Activated CD4-positive, alpha-beta T cell treated with anti-CD3 and anti-CD28 coated beads for 36 hours (primary cell): ENCODE data around the gene ROBO2. TPM values are rescaled to one million over a fixed set of nuclear protein-coding genes. Genes with fewer than 3 reads are reported as not detected.
"Not testable (repeated sequence)": the region's sequence is repeated elsewhere in the genome, so short reads cannot be mapped to it uniquely, and the experiment has no call there.

Experiments used
- ATAC-seq: fragments of 200-7000 bp; cut with Tn5 transposase; one replicate; pipeline ENCODE4 v1.10.0; 2021; ENCODE audit warnings: mild to moderate bottlenecking, moderate library complexity
- CTCF ChIA-PET: fragments of 350-600 bp; sonication (Branson Sonifier 250); formaldehyde crosslinking; loops from one replicate; lab custom pipeline; 2021; ENCODE audit warnings: antibody characterized with exemption; lab: Charles Lee
- POLR2A ChIA-PET: fragments of 350-600 bp; sonication (Branson Sonifier 250); formaldehyde crosslinking; loops from one replicate; lab custom pipeline; 2021; ENCODE audit warnings: antibody characterized with exemption, inconsistent platforms; lab: Charles Lee
- DNase-seq: peaks from one replicate; pipeline ENCODE4 v3.0.0-alpha.2; 2020
- H3K27ac Mint-ChIP-seq: one replicate; pipeline ENCODE4 v1.8.0; 2021; ENCODE audit warnings: mixed read lengths
- H3K27me3 Mint-ChIP-seq: one replicate; pipeline ENCODE4 v1.8.0; 2021; ENCODE audit warnings: mixed read lengths
- H3K36me3 Mint-ChIP-seq: one replicate; pipeline ENCODE4 v1.8.0; 2021; ENCODE audit warnings: low read depth, mixed read lengths
- H3K4me1 Mint-ChIP-seq: one replicate; pipeline ENCODE4 v1.8.0; 2021; ENCODE audit warnings: mixed read lengths
- H3K4me3 Mint-ChIP-seq: one replicate; pipeline ENCODE4 v1.8.0; 2021; ENCODE audit warnings: mild to moderate bottlenecking, moderate library complexity, mixed read lengths
- H3K9me3 Mint-ChIP-seq: one replicate; pipeline ENCODE4 v1.8.0; 2021; ENCODE audit warnings: low read depth, mixed read lengths
- intact Hi-C, 2 experiments: fragments of 100-400 bp; cut with DNase I in 1 of 2; cut with micrococcal nuclease in 1 of 2; formaldehyde crosslinking; loops; one replicate each; pipeline versions ENCODE4 v1.14.2 to v1.15.1; 2022 to 2024; cut with DNase I, micrococcal nuclease
- total RNA-seq, 2 experiments: library from RNA; stranded (reverse); gene quantifications; one replicate each; pipeline ENCODE4 v1.2.3, GENCODE V29; 2021

Gene ROBO2
- total RNA-seq, 2 experiments from 2014 or later: not detected

DNA sequence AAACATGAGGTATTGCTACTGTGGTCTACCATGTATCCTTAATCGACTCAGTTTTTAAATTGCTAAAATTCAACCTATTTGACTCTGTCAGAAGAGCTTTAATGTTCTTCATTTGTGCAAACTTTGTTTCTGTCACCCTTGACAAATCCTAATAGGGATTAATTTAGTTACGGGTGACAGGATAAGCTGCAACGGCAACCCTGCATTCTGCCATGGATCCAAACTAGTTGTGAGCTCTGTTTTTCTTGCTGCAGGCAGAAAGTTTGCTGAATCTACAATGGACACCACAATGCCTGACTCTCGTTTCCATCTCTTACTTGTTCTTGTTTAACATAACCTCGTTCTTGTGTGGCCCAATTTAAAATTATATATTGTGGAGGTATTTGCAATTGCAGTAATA lies 352.3 kb downstream of the ROBO2 start:
- POLR2A ChIA-PET: no interaction called here
- Mint-ChIP-seq H3K27me3 (no peaks in the 10 kb centered on the region), H3K4me1 (no peaks in the 10 kb centered on the region), H3K4me3 (no peak overlapping the region), H3K36me3 (no peaks in the 10 kb centered on the region), H3K9me3 (peaks cover 6% of the 10 kb centered on the region), H3K27ac (no peak overlapping the region)
- DNase-seq: no peak
- CTCF ChIA-PET: no interaction called here
- intact Hi-C loops: no loop called here
- no peak for ATAC-seq

- H3K36me3 Mint-ChIP-seq: no peaks in the 10 kb centered on the region
- CTCF ChIA-PET: no interaction called here
- no peaks in the 10 kb centered on the region for H3K4me1 Mint-ChIP-seq
- peaks cover 2% of the 10 kb centered on the region for H3K9me3 Mint-ChIP-seq
- intact Hi-C loops: no loop called here
- POLR2A ChIA-PET: no interaction called here
- DNase-seq: no peak
- H3K27ac Mint-ChIP-seq: no peak overlapping the region
- no peak overlapping the region for H3K4me3 Mint-ChIP-seq
- no peaks in the 10 kb centered on the region for H3K27me3 Mint-ChIP-seq
- no peak for ATAC-seq
Observed at GRCh38 chr3:77394046-77394445, 354.1 kb downstream of the ROBO2 start.

DNA sequence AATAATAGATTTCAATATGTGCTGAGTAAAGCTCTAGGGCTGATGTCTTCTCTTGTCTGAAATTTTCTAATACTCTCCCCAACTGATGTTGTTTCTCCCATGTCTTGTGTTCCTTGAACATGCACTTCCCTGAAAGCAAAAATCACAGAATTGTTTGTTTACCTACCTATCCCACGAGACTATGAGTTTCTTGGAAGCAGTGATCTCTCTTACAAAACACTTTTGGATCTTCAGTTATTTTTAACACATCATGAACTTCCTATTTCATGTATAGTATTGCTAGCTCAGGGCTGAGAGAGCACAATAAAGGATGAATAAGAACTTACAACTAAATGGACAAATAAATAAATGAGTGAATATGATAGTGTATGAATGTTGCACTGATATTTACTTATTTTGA lies 365.0 kb downstream of the ROBO2 start:
- DNase-seq: no peak
- H3K4me3 Mint-ChIP-seq: no peak overlapping the region
- ChIA-PET POLR2A (no interaction called here), CTCF (no interaction called here)
- no peak overlapping the region for H3K27ac Mint-ChIP-seq
- peaks cover 8% of the 10 kb centered on the region for H3K9me3 Mint-ChIP-seq
- no peaks in the 10 kb centered on the region for H3K27me3 Mint-ChIP-seq
- H3K36me3 Mint-ChIP-seq: no peaks in the 10 kb centered on the region
- H3K4me1 Mint-ChIP-seq: no peaks in the 10 kb centered on the region
- intact Hi-C loops: no loop called here
- no peak for ATAC-seq

- H3K27ac Mint-ChIP-seq: no peak overlapping the region
Observed at GRCh38 chr3:77407441-77407840, 367.5 kb downstream of the ROBO2 start.

DNA sequence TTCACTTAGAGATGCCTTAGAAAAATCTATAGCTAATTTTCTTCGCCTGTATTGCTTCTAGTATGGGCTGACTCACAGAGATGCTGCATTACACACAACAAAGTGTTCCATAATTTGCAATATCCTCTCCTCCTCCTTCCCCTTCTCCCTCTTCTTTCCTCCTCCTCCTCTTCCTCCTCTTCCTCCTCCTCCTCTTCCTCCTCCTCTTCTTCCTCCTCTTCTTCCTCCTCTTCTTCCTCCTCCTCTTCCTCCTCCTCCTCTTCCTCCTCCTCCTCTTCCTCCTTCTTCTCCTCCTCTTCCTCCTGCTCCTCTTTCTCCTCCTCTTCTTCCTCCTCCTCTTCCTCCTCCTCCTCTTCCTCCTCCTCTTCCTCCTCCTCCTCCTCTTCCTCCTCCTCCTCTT lies 370.4 kb downstream of the ROBO2 start:
- DNase-seq, H3K4me1 Mint-ChIP-seq, ATAC-seq, H3K4me3 Mint-ChIP-seq, intact Hi-C loops, CTCF ChIA-PET, H3K36me3 Mint-ChIP-seq, H3K27me3 Mint-ChIP-seq, H3K27ac Mint-ChIP-seq, POLR2A ChIA-PET: not testable (repeated sequence)
- peaks cover 18% of the 10 kb centered on the region for H3K9me3 Mint-ChIP-seq

More at GRCh38 chr3:77407441-77407840, 367.5 kb downstream of the ROBO2 start:
- intact Hi-C loops: no loop called here
- ChIA-PET POLR2A (no interaction called here), CTCF (no interaction called here)
- no peak overlapping the region for H3K4me3 Mint-ChIP-seq
- no peaks in the 10 kb centered on the region for H3K36me3 Mint-ChIP-seq
- ATAC-seq (no peak), DNase-seq (no peak)
- no peaks in the 10 kb centered on the region for H3K4me1 Mint-ChIP-seq
- H3K9me3 Mint-ChIP-seq: peaks cover 7% of the 10 kb centered on the region
- H3K27me3 Mint-ChIP-seq: no peaks in the 10 kb centered on the region

DNA sequence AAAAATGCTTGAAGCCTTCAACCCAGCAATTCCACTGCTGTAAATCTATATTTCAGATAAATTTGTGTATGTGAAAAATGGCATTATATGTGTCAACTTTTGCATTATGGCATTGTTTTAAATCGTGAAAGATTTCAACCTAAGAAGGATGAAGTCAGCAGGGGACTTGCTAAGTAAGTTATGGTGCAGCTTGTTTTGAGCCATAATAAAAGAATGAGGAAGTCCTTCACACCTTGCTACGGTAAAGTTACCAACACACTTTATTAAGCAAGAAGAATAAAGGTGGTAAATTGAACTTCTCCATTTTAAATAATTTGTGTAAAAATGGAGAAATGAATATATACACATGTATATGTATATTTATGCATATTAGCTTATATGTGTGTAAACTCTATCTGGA lies 371.4 kb downstream of the ROBO2 start:
- POLR2A ChIA-PET: no interaction called here
- ATAC-seq: no peak
- intact Hi-C loops: no loop called here

GRCh38 chr3:77412021-77412438 lies 372.1 kb downstream of the ROBO2 start:
- Mint-ChIP-seq H3K27ac (no peak overlapping the region), H3K9me3 (peaks cover 18% of the 10 kb centered on the region), H3K4me1 (no peaks in the 10 kb centered on the region), H3K27me3 (no peaks in the 10 kb centered on the region), H3K36me3 (no peaks in the 10 kb centered on the region), H3K4me3 (no peak overlapping the region)
- no peak for ATAC-seq
- ChIA-PET POLR2A (no interaction called here), CTCF (no interaction called here)
- no peak for DNase-seq
- intact Hi-C loops: no loop called here

More for the DNA sequence above, 371.4 kb downstream of the ROBO2 start:
- Mint-ChIP-seq H3K4me1 (no peaks in the 10 kb centered on the region), H3K27ac (no peak overlapping the region), H3K4me3 (no peak overlapping the region), H3K9me3 (peaks cover 18% of the 10 kb centered on the region), H3K27me3 (no peaks in the 10 kb centered on the region), H3K36me3 (no peaks in the 10 kb centered on the region)
- no peak for DNase-seq
- CTCF ChIA-PET: no interaction called here

- intact Hi-C loops: no loop called here
- no peaks in the 10 kb centered on the region for H3K27me3 Mint-ChIP-seq
- POLR2A ChIA-PET: no interaction called here
- no peak overlapping the region for H3K4me3 Mint-ChIP-seq
- ATAC-seq (no peak), DNase-seq (no peak)
- no peaks in the 10 kb centered on the region for H3K4me1 Mint-ChIP-seq
- CTCF ChIA-PET: no interaction called here
- peaks cover 18% of the 10 kb centered on the region for H3K9me3 Mint-ChIP-seq
- H3K27ac Mint-ChIP-seq: no peak overlapping the region
- no peaks in the 10 kb centered on the region for H3K36me3 Mint-ChIP-seq
Observed at GRCh38 chr3:77412584-77412983, 372.7 kb downstream of the ROBO2 start.

DNA sequence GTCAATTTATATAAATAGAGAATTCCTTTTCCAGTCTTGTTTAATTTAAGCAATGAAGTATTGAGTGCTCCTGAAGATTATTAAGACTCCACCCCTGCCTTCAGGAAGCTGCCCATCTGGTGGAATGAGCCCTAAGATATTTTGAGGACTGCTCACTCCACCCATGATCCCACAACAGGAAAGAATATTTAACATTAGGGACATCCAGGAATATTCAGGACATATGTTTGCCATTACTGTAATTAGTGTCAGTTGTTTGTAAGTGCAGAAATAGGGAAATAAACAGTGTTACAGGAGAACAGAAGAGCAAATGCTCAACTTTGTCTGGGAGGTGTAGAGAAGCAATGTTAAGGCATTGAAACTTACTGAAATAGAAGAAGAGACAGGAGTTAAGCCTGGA lies 375.0 kb downstream of the ROBO2 start:
- no peak overlapping the region for H3K4me3 Mint-ChIP-seq
- ATAC-seq (no peak), DNase-seq (no peak)
- H3K36me3 Mint-ChIP-seq: no peaks in the 10 kb centered on the region
- CTCF ChIA-PET: interaction anchor here (0.7 kb wide), 1 partner anchor 35 kb away, joined by 3 read pairs; no protein-coding TSS in a partner anchor
- no peak overlapping the region for H3K27ac Mint-ChIP-seq
- intact Hi-C loops: no loop called here
- POLR2A ChIA-PET: interaction anchor here (0.6 kb wide), 1 partner anchor 805 kb away, joined by 4 read pairs; no protein-coding TSS in a partner anchor
- no peaks in the 10 kb centered on the region for H3K4me1 Mint-ChIP-seq
- no peaks in the 10 kb centered on the region for H3K27me3 Mint-ChIP-seq
- H3K9me3 Mint-ChIP-seq: peaks cover 18% of the 10 kb centered on the region

- Mint-ChIP-seq H3K9me3 (no peaks in the 10 kb centered on the region), H3K27ac (no peak overlapping the region), H3K27me3 (no peaks in the 10 kb centered on the region), H3K36me3 (no peaks in the 10 kb centered on the region), H3K4me3 (no peak overlapping the region), H3K4me1 (no peaks in the 10 kb centered on the region)
- ChIA-PET POLR2A (no interaction called here), CTCF (no interaction called here)
- no peak for ATAC-seq
- no peak for DNase-seq
- intact Hi-C loops: no loop called here
Observed at GRCh38 chr3:77420336-77420735, 380.4 kb downstream of the ROBO2 start.

- ChIA-PET CTCF (interaction anchor here (0.6 kb wide), 1 partner anchor 19 kb away, joined by 4 read pairs; no protein-coding TSS in a partner anchor), POLR2A (no interaction called here)
- Mint-ChIP-seq H3K36me3 (no peaks in the 10 kb centered on the region), H3K4me3 (no peak overlapping the region), H3K27me3 (no peaks in the 10 kb centered on the region), H3K9me3 (peaks cover 7% of the 10 kb centered on the region), H3K27ac (no peak overlapping the region), H3K4me1 (no peaks in the 10 kb centered on the region)
- DNase-seq (no peak), ATAC-seq (no peak)
- intact Hi-C loops: no loop called here
Observed at GRCh38 chr3:77421916-77422315, 382.0 kb downstream of the ROBO2 start.

DNA sequence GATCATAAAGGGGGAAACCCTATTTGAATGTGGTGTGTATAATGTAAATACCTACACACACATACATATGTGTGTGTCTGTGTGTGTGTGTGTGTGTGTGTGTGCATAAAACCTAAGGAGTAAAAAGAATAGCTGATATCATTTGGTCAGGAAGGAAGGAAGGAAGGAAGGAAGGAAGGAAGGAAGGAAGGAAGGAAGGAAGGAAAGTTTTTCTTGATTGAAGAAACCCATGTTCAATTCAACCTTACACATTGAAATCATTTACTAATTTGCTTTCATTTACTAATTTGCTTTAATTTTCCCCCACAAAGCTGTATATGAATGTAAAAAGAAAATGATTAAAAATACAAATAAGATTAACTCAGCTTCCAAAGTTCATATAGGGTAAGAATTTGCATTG lies 386.6 kb downstream of the ROBO2 start:
- no peaks in the 10 kb centered on the region for H3K36me3 Mint-ChIP-seq
- no peaks in the 10 kb centered on the region for H3K27me3 Mint-ChIP-seq
- intact Hi-C loops: no loop called here
- CTCF ChIA-PET: no interaction called here
- DNase-seq: no peak
- no peak for ATAC-seq
- no peaks in the 10 kb centered on the region for H3K4me1 Mint-ChIP-seq
- H3K4me3 Mint-ChIP-seq: no peak overlapping the region
- no peak overlapping the region for H3K27ac Mint-ChIP-seq
- POLR2A ChIA-PET: interaction anchor here (0.5 kb wide), 1 partner anchor 296 kb away, joined by 5 read pairs; no protein-coding TSS in a partner anchor
- H3K9me3 Mint-ChIP-seq: peaks cover 15% of the 10 kb centered on the region
